Esophagus squamous epithelium (tissue), 4 donors: ENCODE measurements around the gene PSMD13.
"Not testable (repeated sequence)": the region's sequence is repeated elsewhere in the genome, so short reads cannot be mapped to it uniquely, and the experiment has no call there.

ENCODE experiments used
- CTCF ChIP-seq, 6 experiments: fragments of 450-650 bp in 4 of 6; fragments of 200-600 bp in 2 of 6; sonication (generic) in 2 of 6; IDR thresholded peaks; one replicate each; pipeline ENCODE4 v1.5.1; 2016 to 2019; ENCODE audit warnings: antibody characterized with exemption in 6 of 6, mild to moderate bottlenecking in 4 of 6, moderate library complexity in 4 of 6
- POLR2A ChIP-seq, 4 donors: fragments of 450-650 bp; IDR thresholded peaks; one replicate each; pipeline ENCODE4 v1.6.1; 2017; ENCODE audit warnings: antibody characterized with exemption in 4 of 4, mild to moderate bottlenecking in 4 of 4, moderate library complexity in 3 of 4

- TF ChIP-seq CTCF, POLR2A (IDR thresholded peaks at IDR 0.05): not testable (repeated sequence)
Measured at GRCh38 chr11:190546-190945, 46.2 kb upstream of the PSMD13 start.
